WI38 (cell line): ENCODE measurements around the gene PGAP2.
A peak's percentile ranks its signal among the peaks of the same experiment; 100 is the strongest.

ENCODE experiments used
- H3K4me3 ChIP-seq: 2 replicates; pipeline ENCODE4 v1.5.1; 2011; ENCODE audit warnings: low read depth, mild to moderate bottlenecking, control low read depth, low read length
- TF ChIP-seq, protein P1 (sequence below): IDR thresholded peaks from 2 replicates; pipeline ENCODE4 v1.5.1; 2012; ENCODE audit warnings: low read depth, mild to moderate bottlenecking, control low read depth, low read length

PGAP2 gene

DNA sequence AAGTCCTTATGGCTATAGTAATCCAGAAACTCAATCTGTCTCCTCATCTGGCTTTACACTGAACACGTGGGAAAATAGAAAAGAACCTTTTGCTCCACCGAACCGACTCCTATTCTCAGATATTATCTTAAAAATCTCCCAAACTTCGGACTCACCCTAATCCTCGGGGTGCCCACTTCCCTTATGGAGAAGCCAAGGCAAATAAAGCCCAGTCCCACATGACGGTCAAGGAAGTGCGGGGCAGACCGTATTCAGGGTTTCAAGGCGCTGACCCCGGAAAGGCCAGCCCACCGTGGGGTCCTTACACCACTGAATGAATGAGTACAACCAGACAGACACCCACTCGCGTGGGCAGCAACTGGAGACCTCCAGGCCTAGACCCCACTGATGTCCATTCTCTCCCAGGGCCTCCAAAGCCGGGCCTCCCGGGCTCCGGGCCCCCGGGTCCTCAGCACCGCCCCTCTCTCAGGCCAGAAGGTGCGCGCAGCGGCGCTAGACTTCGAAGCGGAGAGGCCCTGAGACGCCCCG is 11.5 kb upstream of the PGAP2 start:
- TF ChIP-seq, protein P1, sequence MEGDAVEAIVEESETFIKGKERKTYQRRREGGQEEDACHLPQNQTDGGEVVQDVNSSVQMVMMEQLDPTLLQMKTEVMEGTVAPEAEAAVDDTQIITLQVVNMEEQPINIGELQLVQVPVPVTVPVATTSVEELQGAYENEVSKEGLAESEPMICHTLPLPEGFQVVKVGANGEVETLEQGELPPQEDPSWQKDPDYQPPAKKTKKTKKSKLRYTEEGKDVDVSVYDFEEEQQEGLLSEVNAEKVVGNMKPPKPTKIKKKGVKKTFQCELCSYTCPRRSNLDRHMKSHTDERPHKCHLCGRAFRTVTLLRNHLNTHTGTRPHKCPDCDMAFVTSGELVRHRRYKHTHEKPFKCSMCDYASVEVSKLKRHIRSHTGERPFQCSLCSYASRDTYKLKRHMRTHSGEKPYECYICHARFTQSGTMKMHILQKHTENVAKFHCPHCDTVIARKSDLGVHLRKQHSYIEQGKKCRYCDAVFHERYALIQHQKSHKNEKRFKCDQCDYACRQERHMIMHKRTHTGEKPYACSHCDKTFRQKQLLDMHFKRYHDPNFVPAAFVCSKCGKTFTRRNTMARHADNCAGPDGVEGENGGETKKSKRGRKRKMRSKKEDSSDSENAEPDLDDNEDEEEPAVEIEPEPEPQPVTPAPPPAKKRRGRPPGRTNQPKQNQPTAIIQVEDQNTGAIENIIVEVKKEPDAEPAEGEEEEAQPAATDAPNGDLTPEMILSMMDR = no peak
- peak overlapping the region; percentile 98 for H3K4me3 ChIP-seq

GRCh38 chr11:3797329-3798090 is 10.8 kb upstream of the PGAP2 start, which contains the start of gene NUP98:
TSS of gene NUP98 (minus strand) at chr11:3797554. CDS start at chr11:3782117, 15,437 bp downstream.
- TF ChIP-seq, protein P1 = no peak
- H3K4me3 ChIP-seq = peak within 1 kb of the TSS; percentile 98

DNA sequence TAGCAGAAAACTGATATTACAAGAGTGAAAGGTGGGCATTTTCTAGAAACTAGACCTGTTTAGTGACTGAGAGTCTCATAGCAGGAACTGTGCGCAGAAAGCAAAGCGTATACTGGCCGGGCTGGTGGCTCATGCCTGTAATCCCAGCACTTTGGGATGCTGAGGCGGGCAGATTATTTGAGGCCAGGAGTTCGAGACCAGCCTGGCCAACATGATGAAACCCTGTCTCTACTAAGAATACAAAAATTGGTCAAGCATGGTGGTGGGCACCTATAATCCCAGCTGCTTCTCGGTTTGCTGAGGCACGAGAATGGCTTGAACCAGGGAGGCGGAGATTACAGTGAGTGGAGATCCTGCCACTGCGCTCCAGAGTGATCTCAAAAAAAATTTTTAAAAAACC is 9.2 kb upstream of the PGAP2 start:
- no peak overlapping the region for H3K4me3 ChIP-seq
- TF ChIP-seq, protein P1 = no peak

GRCh38 chr11:3799873-3800272 is 8.5 kb upstream of the PGAP2 start:
- TF ChIP-seq, protein P1 = no peak
- H3K4me3 ChIP-seq = no peak overlapping the region

DNA sequence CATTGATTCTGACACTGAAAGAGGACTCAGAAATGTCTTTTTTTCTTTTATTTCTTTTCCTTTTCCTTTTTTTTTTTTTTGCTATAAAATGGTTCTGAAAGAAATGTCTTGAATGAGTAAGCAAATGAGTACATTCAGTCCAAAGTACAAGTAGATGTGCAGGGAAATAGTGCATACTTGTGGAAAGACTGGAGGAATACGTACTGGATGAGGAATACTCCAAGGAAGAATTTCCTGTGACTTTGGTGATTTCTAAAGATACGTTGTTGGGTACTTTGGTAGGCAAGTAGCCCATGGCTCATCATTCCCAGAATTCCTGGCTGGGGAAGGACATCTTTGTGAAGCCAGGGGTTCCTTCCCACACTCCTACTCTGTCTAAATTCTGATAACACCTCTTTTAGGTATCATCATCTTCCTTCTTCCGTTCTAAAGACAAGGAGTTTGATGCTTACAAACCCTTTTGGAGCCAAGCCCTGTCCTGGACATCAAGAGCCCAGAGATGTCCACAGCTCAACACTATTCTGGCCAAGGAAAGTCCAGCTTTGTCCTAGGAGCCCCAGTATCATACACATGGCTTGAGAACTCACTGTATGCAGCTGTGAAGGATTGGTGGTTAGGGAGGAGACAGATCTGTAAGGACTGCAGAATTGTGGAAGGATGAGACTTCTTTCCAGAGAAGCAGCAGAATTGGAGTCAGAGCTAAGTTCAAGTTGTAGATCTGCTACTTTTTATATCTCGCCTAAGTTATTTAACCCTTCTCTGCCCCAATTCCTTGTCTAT is 6.2 kb upstream of the PGAP2 start:
- H3K4me3 ChIP-seq = no peak overlapping the region
- TF ChIP-seq, protein P1 = no peak

DNA sequence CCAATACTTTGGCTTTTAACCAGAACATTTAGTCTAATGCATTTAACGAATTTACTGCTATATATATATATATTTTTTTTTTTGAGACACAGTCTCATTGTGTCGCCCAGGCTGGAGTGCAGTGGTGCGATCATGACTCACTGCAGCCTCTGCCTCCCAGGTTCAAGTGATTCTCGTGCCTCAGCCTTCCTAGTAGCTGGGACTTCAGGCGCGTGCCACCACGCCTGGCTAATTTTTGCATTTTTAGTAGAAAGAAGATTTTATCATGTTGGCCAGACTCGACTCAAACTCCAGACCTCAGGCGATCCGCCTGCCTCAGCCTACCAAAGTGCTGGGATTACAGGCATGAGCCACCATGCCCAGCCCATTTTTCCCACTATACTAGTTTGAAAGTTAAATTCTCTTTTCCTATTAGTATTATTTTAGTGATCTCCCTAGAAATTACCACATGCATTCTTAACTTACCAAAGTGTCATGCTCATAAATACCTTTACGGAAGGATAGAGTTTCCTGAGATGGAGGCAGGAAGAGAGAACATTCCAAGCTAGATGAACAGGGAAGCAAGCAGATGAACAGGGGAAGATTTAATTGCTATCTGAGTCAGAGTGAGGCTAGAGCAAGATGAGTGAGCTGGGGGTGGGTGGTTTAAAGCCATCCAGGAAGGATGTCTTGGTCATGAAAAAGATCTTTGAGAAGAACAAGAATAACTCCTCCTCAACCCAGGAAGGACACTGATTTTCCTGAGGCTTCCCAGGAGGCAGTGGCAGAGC is 4.4 kb upstream of the PGAP2 start:
- H3K4me3 ChIP-seq = no peak overlapping the region
- TF ChIP-seq, protein P1 = no peak
